DMS79 (cell line): ENCODE results near the gene PLOD1.

ENCODE experiments used
- DNase-seq: peaks from one replicate; lab custom pipeline; 2025; lab: John Stamatoyannopoulos, UW

Gene PLOD1

GRCh38 chr1:11979028-11979850, 44.7 kb downstream of the PLOD1 start:
- DNase-seq, result peak; percentile 86

- peak; percentile 99 for DNase-seq
Observed at GRCh38 chr1:11979851-11980675, 45.5 kb downstream of the PLOD1 start, which contains the start of gene MFN2. MFN2 (plus strand) TSS chr1:11980444; CDS start chr1:11989169, 8,725 bp downstream.

GRCh38 chr1:11980676-11980972, 46.1 kb downstream of the PLOD1 start:
- no peak for DNase-seq

GRCh38 chr1:11981378-11982009, 47.0 kb downstream of the PLOD1 start:
- DNase-seq, result no peak

GRCh38 chr1:11982010-11982392, 47.5 kb downstream of the PLOD1 start:
- DNase-seq, result no peak

- DNase-seq, result no peak
Observed at GRCh38 chr1:11984121-11984520, 49.6 kb downstream of the PLOD1 start.

GRCh38 chr1:11984576-11984975, 50.1 kb downstream of the PLOD1 start:
- DNase-seq, result no peak

- DNase-seq, result no peak
Observed at GRCh38 chr1:11985171-11985570, 50.7 kb downstream of the PLOD1 start.

- no peak for DNase-seq
Observed at GRCh38 chr1:11985851-11986250, 51.3 kb downstream of the PLOD1 start.

GRCh38 chr1:11989669-11990068, 55.2 kb downstream of the PLOD1 start:
- DNase-seq, result no peak

- no peak for DNase-seq
Observed at GRCh38 chr1:11990303-11991032, 56.0 kb downstream of the PLOD1 start.

- DNase-seq, result no peak
Observed at GRCh38 chr1:11991969-11992676, 57.6 kb downstream of the PLOD1 start.

GRCh38 chr1:11997081-11997850, 62.7 kb downstream of the PLOD1 start:
- no peak for DNase-seq

- DNase-seq, result no peak
Observed at GRCh38 chr1:11998636-11999035, 64.1 kb downstream of the PLOD1 start.

GRCh38 chr1:11999236-11999635, 64.7 kb downstream of the PLOD1 start:
- DNase-seq, result no peak

GRCh38 chr1:12001249-12001917, 66.9 kb downstream of the PLOD1 start:
- no peak for DNase-seq

- DNase-seq, result no peak
Observed at GRCh38 chr1:12001996-12002493, 67.5 kb downstream of the PLOD1 start.

- DNase-seq, result no peak
Observed at GRCh38 chr1:12003762-12004161, 69.2 kb downstream of the PLOD1 start.

- DNase-seq, result no peak
Observed at GRCh38 chr1:12005488-12006166, 71.1 kb downstream of the PLOD1 start.
